GM20431 (cell line): ENCODE data around the gene AIP.

Experiments used
- in situ Hi-C: fragments of 300-500 bp; cut with MseI, MboI; formaldehyde crosslinking; loops from one replicate; pipeline ENCODE4 v1.15.0; 2020; ENCODE audit warnings: low sequenced_read_pairs; ENCODE audit not compliant: unreplicated experiment

AIP gene

DNA sequence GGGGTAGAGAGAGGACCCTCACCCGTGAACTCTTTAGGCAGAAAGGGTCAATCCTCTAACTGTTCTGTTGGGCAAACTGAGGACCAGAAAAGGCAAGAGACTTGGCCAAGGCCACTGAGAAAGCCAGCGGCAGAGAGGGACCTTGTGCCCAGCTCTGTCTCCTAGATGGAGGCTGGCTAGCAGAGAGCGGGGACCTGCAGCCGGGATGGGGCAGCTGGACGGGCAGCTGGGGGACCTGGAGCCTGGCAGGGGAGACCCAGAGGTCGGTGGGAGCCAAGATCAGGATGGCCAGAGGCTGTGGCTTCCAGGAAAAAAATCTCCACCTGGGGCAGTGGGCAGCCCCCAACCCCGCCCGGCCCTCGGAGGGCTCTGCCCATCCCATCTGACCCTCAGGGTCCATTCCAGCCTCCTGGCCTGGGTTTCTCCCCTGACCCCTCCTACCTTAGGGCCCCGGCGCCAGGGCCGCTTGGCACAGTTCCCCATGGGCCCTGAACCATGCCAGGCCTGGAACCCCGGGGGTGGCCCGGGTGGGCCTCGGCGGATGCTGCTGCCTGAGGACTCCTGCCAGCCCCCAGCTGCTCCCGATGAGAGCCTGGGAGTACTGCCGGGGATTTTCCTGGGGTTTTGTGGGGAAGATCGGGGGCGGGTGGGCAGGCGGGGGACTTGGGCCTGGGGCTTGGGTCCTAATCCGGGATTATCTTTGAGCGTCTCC, 40.2 kb downstream of the AIP start, which contains the start of gene CABP2:
CABP2 (minus strand) TSS at position 603 of the 712 bp plus-strand sequence; CDS start at position 483, 120 bp downstream.
- in situ Hi-C loops, result no loop called here

DNA sequence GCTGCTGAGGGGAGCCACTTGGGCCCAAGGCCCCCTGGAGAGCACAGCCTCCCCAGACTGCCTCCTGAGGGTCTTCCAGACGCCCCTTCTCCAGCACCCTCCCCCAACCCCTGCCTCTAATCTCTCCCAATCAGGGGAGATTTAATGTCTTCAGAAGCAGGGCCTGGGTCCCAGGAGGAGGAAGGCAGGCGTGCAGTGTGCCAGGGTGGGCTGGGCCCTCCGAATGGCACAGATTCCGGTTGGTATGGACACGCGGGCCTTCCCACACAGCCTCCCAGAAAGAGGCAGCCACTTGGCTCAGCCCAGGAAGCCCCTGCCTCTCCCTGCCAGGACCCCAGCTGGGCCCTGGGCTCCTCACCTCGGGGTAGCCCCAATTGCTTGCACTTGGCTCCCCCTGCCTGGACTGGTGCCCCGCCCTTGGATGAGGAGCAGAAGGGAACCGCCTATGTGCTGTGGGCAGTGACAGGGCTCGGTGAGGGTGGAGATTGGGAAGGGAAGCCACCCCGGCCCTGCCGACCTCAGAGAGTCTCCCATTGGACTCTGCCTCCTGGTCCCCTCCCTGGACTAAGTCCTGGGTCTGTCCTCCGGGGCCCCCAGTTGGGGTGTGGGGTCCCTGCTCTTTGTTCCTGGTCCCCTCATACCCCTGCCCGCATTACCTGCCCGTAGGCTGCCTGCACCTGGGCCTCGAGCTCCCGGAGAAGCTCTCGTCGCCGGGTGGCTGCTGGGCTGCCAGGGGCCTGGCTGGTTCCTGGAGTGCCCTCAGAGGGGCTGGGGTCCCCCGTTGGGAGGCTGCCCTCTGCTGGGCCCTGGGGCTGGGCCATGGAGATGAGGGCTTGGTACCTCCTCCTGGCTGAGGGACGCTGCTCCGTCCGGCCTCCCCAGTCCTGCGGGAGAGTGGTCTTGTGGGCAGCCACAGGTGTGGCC, 41.0 kb downstream of the AIP start:
- in situ Hi-C loops, result no loop called here

DNA sequence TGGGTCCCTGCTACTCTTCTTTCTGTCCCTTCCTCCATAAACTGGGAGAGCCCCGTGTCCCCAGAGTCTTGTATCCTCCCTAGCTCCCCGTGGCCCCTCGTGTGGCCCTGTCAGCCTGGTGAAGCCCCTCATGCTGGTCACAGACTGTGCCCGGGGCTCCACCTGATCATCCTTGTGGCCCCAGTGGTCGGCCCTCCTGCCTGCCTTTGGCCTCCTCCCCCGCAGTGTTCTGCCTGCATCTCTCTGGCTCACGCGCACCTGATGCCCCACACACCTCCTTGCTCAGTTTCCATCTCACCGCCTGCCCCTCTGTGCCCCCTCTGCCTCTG, 41.6 kb downstream of the AIP start:
- in situ Hi-C loops, result no loop called here

DNA sequence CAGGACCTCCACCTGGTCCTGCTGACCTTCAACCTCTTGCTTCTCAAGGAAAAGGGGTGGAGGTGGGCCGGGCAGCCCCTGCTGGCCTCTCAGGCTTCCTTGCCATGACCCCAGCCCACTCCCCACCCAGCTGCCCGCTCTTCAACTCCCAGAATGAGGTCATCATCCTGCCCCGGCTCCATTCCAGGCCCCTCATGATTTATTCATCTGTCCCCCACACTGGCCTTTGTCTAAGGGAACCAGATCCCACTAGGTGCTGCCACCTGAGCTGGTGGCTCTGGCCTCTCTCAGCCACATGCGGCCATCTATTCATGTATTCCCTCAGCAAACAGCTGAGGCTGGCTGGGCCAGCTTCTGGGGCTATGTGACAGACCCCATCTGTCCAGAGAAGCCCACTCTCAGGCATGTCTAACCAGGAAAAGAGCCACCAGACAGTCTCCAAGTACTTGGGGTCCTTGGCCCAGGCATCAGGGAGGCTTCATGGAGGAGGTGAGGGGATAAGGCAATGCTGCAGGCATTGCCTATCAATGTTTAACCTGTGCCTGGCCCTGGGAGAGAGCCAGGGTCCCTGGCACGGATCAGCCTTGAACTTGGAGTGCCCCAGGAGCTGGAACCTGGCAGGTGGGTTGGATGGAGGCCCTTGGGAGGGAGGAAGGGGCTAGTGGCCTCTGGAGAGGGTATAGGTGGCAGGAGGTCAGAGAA, 42.6 kb downstream of the AIP start:
- in situ Hi-C loops, result no loop called here

DNA sequence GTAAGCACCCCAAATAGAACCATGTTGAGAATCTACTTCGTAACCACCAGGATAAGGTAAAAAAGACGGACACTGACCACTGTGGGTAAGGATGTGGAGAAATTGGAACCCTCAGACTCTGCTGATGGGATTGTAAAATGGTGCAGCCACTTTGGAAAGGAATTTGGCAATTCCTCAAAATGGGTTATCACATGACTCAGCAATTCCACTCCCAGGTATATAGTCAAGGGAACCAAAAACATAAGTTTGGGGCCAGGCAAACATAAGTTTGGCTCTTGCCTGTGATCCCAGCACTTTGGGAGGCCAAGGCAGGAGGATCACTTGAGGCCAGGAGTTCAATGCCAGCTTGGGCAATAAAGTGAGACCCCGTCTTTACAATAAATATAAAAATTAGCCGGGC, 45.5 kb downstream of the AIP start:
- in situ Hi-C loops, result no loop called here

DNA sequence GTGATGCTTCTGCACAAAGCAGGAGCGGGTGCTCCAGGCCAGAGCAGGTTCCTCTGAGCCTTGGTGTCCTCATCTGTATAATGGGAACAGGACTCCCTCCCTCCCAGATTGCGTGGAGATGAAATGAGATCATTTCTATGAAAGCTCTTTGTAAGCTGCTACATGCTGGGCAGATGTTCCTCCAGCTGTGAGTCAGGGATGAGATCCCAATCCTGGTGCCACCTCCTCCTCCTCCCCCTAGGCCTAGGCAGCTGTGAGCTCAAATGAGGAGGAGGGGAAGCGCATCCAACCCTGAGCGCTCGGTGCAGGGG, 47.4 kb downstream of the AIP start:
- in situ Hi-C loops, result no loop called here

DNA sequence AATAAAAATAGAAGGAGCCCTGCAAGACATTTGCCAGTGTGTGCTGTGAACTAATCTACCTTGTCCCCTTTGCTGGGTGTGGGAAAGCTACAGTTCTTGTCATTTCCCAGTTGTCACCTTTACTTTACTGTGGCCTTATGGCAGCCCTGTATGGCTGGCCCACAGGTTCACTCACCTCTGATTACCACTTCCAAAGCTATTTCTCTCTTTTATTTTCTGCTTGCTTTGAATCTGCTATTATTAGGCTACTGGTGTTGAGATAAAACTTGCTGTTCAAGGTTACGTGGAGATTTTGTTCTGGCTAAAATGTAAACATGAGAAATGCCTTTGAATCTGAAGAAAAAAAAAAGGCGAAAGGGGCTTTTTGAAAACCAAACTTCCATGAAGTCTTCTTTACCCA, 50.1 kb downstream of the AIP start:
- in situ Hi-C loops, result no loop called here

DNA sequence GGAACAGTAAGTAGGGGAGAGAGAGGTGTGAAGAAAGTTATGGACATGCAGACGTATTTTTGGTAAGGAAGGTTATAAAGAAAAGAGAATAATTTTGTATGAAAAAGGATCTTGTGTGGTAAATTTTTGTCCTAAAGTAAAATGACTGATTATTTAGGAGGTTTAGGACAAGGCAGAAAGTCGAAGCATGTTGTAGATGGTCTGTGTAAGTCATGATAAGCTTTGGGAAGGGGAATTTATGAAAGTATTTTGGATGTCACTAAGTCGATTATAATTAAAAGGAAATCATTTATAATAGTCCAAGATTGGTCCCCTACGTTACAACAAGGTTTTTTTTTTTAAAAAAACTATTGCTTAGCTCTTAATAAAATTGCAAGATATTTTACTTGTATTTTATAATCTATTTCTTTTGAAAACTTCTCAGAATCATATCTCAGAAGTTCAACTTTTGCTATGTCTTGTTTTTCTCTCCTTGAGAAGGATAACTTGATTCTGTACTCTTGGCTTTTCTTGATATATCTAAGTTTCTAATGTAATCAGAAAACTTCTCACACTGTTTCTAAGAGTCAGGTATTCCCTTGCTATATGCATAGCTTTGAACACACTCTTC, 51.3 kb downstream of the AIP start:
- in situ Hi-C loops, result no loop called here

DNA sequence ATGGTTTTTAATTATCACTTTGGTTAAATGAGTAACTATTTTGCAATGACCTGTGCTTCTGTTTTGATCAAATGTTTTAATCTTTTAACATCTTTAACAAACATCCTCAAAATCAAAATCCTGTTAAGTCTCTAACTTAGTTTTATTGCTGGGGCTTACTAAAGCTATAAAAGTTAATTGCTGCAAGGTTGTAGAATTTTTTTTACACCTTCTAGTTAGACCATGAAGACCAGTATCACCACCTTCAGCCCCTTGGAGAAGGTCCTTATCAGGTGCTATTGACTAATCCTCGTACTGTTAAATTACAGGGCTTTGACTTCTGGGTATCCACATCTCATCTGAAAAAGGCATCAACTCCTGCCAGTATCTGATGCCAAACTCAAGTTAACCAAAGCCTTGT, 52.7 kb downstream of the AIP start:
- in situ Hi-C loops, result no loop called here

DNA sequence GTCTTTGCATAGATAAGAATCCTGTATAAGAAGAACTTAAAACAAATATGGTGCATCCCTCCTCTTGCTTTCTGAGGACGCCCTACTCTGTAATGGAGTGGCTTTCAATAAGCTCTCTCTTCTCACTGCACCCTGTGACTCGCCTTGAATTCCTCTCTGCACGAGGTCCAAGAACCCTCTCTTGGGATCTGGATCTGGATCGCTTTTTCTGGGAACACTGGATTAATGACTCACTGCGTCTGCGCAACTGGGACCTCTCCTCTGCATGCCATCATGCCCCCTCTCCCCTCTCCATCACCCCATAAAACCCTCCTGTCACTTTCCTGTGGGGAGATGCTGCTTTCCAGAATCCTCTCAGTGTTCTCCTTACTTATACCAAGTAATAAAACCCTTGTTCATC, 55.5 kb downstream of the AIP start:
- in situ Hi-C loops, result no loop called here

DNA sequence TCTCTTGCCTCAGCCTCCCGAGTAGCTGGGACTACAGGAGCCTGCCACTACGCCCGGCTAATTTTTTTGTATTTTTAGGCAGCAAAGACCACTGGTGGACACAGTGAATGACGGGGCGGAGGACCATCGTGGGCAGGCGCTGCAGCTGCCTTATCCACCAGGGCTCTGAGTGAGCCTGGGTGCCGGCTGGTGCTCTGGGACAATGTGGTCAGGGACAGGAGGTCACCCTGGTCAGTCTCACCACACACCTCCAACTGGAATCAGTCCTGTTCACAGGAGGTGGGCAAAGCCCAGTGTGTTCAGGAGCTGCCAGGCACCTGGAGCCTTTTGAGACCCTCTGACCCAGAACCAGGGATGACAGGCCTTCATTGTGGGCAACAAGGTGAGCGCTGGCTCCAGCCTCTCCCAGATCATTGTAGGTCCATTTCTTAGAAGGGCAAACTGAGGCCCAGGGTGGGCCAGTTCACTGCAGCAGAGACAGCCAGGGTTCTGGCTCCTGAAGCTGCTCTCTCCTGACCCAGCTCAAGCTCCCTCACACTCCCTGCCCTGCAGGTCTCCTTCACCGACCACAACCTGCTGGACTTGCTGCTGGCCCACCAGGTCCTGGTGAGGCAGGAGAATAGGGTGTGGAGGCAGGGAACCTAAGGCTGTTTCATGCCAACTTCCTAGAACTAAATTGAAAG, 56.1 kb downstream of the AIP start:
- in situ Hi-C loops, result no loop called here

DNA sequence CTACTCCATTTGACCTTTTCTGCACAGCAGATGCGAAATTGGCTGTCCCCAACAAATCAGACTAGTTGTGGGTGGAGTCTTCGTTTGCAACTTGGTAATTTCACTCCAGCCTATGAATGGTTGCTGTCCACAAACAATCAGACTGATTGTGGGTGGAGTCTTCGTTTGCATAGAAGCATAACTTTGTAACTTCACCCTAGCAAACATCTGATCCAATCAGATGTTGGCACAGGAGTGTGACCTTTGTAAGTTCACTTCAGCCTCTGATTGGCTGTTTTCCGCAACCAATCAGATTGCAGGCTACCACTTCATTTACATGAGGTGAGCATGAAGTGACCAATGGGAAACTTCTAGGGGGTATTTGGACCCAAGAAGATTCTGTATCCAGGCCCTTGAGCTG, 56.7 kb downstream of the AIP start:
- in situ Hi-C loops, result no loop called here
